Memory B cell (primary cell): ENCODE results near the gene POLR2C.
A peak's percentile ranks its signal among the peaks of the same experiment; 100 is the strongest.

ENCODE experiments used
- ATAC-seq: fragments of 150-1000 bp; cut with Tn5 transposase; 2 replicates; pipeline ENCODE4 v1.10.0; 2021; ENCODE audit warnings: low read depth, mild to moderate bottlenecking, moderate library complexity
- DNase-seq, 2 donors: peaks; one replicate each; pipeline ENCODE4 v3.0.0; 2022; ENCODE audit warnings: low spot score in 2 of 2
- H3K27ac Mint-ChIP-seq: one replicate; pipeline ENCODE4 v1.8.0; 2022; ENCODE audit warnings: mild to moderate bottlenecking, moderate library complexity, mixed read lengths
- H3K27me3 Mint-ChIP-seq: one replicate; pipeline ENCODE4 v1.8.0; 2022; ENCODE audit warnings: mixed read lengths
- H3K36me3 Mint-ChIP-seq: one replicate; pipeline ENCODE4 v1.8.0; 2022; ENCODE audit warnings: mild to moderate bottlenecking, mixed read lengths
- H3K4me1 Mint-ChIP-seq: one replicate; pipeline ENCODE4 v1.8.0; 2022; ENCODE audit warnings: mixed read lengths
- H3K4me3 Mint-ChIP-seq: one replicate; pipeline ENCODE4 v1.8.0; 2022; ENCODE audit warnings: mild to moderate bottlenecking, moderate library complexity, mixed read lengths
- H3K9me3 Mint-ChIP-seq: one replicate; pipeline ENCODE4 v1.8.0; 2022; ENCODE audit warnings: mixed read lengths

Gene POLR2C

DNA sequence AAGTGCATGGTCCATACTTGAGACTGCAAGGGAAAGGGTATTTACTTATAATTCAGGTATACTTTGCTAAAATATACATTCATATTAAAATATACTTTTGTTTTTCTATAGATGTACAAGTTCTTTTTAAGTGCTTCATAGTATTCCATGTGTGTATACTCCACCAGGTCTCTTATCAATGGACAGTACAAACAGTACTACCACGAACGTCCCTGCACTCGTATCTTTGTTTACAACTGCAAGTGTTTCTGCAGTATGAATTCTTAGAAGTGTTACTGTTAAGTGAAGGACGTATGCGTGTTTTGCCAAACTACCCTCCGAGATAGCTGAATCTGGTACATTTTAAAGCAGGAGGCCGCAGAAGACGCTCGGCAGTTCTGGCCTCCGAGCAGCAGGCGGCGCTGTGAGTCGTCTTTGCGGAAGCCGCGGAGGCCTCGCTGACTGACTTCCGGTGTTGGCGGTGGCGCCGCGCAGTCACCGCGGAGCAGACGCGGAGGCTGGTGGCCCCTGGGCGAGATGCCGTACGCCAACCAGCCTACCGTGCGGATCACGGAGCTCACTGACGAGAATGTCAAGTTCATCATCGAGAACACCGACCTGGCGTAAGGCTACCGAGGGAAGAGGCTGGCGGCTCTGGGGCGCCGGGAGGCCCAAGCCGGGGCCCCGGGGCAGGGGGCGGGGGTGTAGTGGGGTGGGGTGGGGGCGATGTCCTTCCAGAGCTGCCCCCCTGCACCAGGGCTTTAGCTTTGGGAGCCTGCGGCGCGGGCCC is at the start of gene POLR2C:
Gene POLR2C (plus strand): TSS at position 471 of the 769 bp plus-strand sequence. CDS start 46 bp downstream, at position 517.
- Mint-ChIP-seq H3K27me3 (no peaks in the 10 kb centered on the region), H3K4me1 (peaks cover 13% of the 10 kb centered on the region), H3K4me3 (peak within 1 kb of the TSS; percentile 100), H3K27ac (peak within 1 kb of the TSS; percentile 94), H3K36me3 (peaks cover 17% of the 10 kb centered on the region), H3K9me3 (no peaks in the 10 kb centered on the region)
- DNase-seq, result peak; percentile 94 to 97
- peak; percentile 97 for ATAC-seq

GRCh38 chr16:57413301-57413730 is 49.2 kb upstream of the POLR2C start:
- H3K27me3 Mint-ChIP-seq, result no peaks in the 10 kb centered on the region
- ATAC-seq (peak; percentile 96), DNase-seq (peak; percentile 58 to 75)
- peak overlapping the region; percentile 2 for H3K4me3 Mint-ChIP-seq
- H3K36me3 Mint-ChIP-seq, result no peaks in the 10 kb centered on the region
- peak overlapping the region; percentile 31 for H3K27ac Mint-ChIP-seq
- H3K4me1 Mint-ChIP-seq, result peaks cover 39% of the 10 kb centered on the region
- no peaks in the 10 kb centered on the region for H3K9me3 Mint-ChIP-seq

DNA sequence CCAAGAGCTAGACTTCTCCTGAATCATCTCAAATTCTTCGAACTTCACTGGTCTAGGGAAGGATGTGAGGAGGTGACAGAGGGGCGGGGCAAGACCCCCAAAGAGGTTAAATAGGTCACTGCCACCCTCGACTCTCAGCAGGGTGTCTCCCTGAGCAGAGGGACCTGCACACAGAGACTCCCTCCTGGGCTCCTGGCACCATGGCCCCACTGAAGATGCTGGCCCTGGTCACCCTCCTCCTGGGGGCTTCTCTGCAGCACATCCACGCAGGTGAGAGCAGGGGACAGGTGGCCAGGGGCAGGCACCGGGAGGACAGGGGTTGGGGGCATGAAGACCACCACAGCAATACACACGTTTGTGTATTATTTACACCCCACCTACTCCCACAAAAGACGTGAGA is 48.7 kb upstream of the POLR2C start:
- H3K36me3 Mint-ChIP-seq, result no peaks in the 10 kb centered on the region
- H3K27me3 Mint-ChIP-seq, result no peaks in the 10 kb centered on the region
- H3K4me3 Mint-ChIP-seq, result peak overlapping the region; percentile 2
- ATAC-seq (peak; percentile 14), DNase-seq (no peak)
- peak overlapping the region; percentile 31 for H3K27ac Mint-ChIP-seq
- H3K4me1 Mint-ChIP-seq, result peaks cover 41% of the 10 kb centered on the region
- no peaks in the 10 kb centered on the region for H3K9me3 Mint-ChIP-seq

DNA sequence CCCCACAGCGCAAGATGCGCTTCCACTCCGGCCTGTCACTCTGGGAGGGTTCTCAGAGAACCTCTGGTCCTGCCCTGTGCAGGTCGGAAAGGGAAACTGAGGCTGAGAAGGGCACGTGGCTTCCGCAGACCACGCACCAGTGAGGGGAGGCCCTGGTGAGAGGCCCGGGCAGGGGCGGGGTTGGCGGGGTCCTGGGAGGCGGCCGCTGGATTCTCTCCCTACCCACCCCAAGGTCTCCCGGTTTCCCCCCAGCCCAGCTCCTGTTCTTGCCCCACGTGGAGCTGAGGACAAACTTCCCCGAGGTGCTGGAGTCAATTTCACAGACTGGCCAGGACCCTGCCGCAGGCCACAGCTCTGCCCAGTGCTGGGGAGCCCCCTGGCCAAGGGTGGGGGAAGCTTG is 46.4 kb upstream of the POLR2C start:
- ATAC-seq, result no peak
- H3K4me1 Mint-ChIP-seq, result peaks cover 38% of the 10 kb centered on the region
- H3K4me3 Mint-ChIP-seq, result no peak overlapping the region
- H3K36me3 Mint-ChIP-seq, result no peaks in the 10 kb centered on the region
- DNase-seq, result no peak
- H3K9me3 Mint-ChIP-seq, result no peaks in the 10 kb centered on the region
- H3K27ac Mint-ChIP-seq, result peak overlapping the region; percentile 83
- no peaks in the 10 kb centered on the region for H3K27me3 Mint-ChIP-seq

DNA sequence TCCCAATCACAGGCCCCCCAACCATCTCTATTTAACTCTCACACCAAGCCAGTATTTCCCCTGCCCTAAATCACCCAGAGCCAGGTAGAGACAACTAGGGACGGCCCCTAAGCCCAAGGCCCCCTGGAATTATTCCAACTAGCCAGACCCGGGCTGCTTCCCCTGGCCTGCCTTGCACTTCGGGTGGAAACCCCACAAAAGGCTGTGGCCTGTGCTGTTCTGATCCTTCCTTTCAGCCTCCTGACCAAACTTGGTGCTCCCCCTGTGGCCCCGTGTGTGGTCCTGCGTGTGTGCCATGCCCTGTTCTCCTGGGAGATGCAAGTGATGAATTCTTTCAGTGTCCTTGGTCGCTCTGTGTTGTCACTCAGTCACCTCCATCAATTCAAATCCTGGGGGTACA is 43.0 kb upstream of the POLR2C start:
- no peak overlapping the region for H3K27ac Mint-ChIP-seq
- H3K9me3 Mint-ChIP-seq, result no peaks in the 10 kb centered on the region
- no peaks in the 10 kb centered on the region for H3K36me3 Mint-ChIP-seq
- no peak overlapping the region for H3K4me3 Mint-ChIP-seq
- DNase-seq (no peak), ATAC-seq (no peak)
- H3K27me3 Mint-ChIP-seq, result no peaks in the 10 kb centered on the region
- H3K4me1 Mint-ChIP-seq, result peaks cover 27% of the 10 kb centered on the region

GRCh38 chr16:57422026-57422944 is 40.2 kb upstream of the POLR2C start:
- Mint-ChIP-seq H3K36me3 (peaks cover 2% of the 10 kb centered on the region), H3K27me3 (no peaks in the 10 kb centered on the region), H3K27ac (peak overlapping the region; percentile 40), H3K4me1 (peaks cover 14% of the 10 kb centered on the region), H3K4me3 (no peak overlapping the region), H3K9me3 (no peaks in the 10 kb centered on the region)
- no peak for ATAC-seq
- no peak for DNase-seq

DNA sequence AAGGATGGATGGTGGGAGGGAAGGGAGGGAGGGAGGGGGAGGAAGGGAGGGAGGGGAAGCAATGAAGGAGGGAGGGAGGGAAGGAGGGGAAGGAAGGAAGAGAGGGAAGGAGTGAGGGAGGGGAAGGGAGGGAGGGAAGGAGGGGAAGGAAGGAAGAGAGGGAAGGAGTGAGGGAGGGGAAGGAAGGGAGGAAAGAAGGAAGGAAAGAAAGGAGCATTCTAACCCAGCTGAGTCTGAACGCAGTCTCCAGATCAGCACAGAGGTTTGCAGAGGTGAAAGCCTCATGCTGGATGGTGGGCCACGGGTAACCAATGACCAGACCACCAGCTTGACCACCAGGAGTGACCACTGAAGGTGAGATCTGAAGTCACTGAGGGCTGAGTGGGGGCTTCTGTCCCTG is 39.3 kb upstream of the POLR2C start:
- Mint-ChIP-seq H3K27me3 (no peaks in the 10 kb centered on the region), H3K36me3 (peaks cover 8% of the 10 kb centered on the region), H3K9me3 (no peaks in the 10 kb centered on the region), H3K4me3 (no peak overlapping the region), H3K4me1 (peaks cover 11% of the 10 kb centered on the region), H3K27ac (no peak overlapping the region)
- DNase-seq (no peak), ATAC-seq (no peak)

- Mint-ChIP-seq H3K36me3 (peaks cover 18% of the 10 kb centered on the region), H3K4me3 (no peak overlapping the region), H3K9me3 (no peaks in the 10 kb centered on the region), H3K27ac (no peak overlapping the region), H3K4me1 (peaks cover 4% of the 10 kb centered on the region), H3K27me3 (no peaks in the 10 kb centered on the region)
- DNase-seq (no peak), ATAC-seq (no peak)
Observed at GRCh38 chr16:57424583-57424982, 37.9 kb upstream of the POLR2C start.

- H3K4me3 Mint-ChIP-seq, result no peak overlapping the region
- ATAC-seq, result no peak
- no peak for DNase-seq
- H3K9me3 Mint-ChIP-seq, result no peaks in the 10 kb centered on the region
- H3K36me3 Mint-ChIP-seq, result peaks cover 32% of the 10 kb centered on the region
- H3K27ac Mint-ChIP-seq, result no peak overlapping the region
- peaks cover 3% of the 10 kb centered on the region for H3K4me1 Mint-ChIP-seq
- H3K27me3 Mint-ChIP-seq, result no peaks in the 10 kb centered on the region
Observed at GRCh38 chr16:57426356-57426755, 36.1 kb upstream of the POLR2C start.

DNA sequence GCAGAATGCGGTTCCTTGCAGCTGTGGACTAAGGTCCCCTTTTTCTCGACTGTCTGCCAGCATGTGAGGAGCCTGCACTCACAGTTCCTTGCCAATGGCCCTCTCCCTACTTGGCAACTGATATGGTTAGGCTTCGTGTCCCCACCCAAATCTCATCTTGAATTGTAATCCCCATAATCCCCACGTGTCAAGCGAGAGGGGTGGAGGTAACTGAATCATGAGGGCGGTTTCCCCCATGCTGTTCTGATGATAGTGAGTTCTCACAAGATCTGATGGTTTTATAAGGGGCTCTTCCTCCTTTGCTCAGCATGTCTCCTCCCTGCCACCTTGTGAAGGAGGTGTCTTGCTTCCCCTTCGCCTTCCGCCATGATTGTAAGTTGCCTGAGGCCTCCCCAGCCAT is 35.2 kb upstream of the POLR2C start:
- Mint-ChIP-seq H3K36me3 (peaks cover 35% of the 10 kb centered on the region), H3K27ac (no peak overlapping the region)
- ATAC-seq, result no peak

GRCh38 chr16:57427824-57428223 is 34.7 kb upstream of the POLR2C start:
- DNase-seq, result no peak
- no peak for ATAC-seq
- H3K27me3 Mint-ChIP-seq, result no peaks in the 10 kb centered on the region
- H3K9me3 Mint-ChIP-seq, result no peaks in the 10 kb centered on the region
- no peak overlapping the region for H3K27ac Mint-ChIP-seq
- H3K4me3 Mint-ChIP-seq, result no peak overlapping the region
- H3K36me3 Mint-ChIP-seq, result peaks cover 36% of the 10 kb centered on the region
- H3K4me1 Mint-ChIP-seq, result no peaks in the 10 kb centered on the region

More for the DNA sequence above, 35.2 kb upstream of the POLR2C start:
- no peaks in the 10 kb centered on the region for H3K9me3 Mint-ChIP-seq
- H3K27me3 Mint-ChIP-seq, result no peaks in the 10 kb centered on the region
- no peak for DNase-seq
- H3K4me3 Mint-ChIP-seq, result no peak overlapping the region
- peaks cover 2% of the 10 kb centered on the region for H3K4me1 Mint-ChIP-seq

- DNase-seq, result no peak
- Mint-ChIP-seq H3K27me3 (no peaks in the 10 kb centered on the region), H3K4me1 (no peaks in the 10 kb centered on the region), H3K36me3 (peaks cover 50% of the 10 kb centered on the region), H3K9me3 (no peaks in the 10 kb centered on the region), H3K4me3 (no peak overlapping the region), H3K27ac (no peak overlapping the region)
- no peak for ATAC-seq
Observed at GRCh38 chr16:57430955-57431354, 31.5 kb upstream of the POLR2C start.

DNA sequence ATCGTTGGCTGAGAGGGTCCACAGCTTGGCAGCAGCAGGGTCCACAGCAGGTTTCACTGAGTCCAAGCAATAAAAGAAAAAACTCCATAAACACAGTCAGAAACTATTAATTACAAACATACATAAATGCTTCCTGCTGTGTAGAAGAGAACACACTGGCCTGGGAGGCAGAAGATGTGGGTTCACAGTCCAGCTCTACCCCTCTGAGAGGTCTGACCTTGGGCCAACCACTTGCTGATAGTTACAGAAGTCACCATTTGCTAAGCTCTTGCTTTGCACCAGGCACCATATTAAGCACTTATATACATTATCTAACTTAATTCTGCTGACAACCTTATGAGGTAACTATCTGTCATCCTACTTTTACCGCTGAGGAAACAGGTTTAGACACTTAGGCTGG is 30.0 kb upstream of the POLR2C start:
- no peak overlapping the region for H3K4me3 Mint-ChIP-seq
- no peak for DNase-seq
- ATAC-seq, result no peak
- no peak overlapping the region for H3K27ac Mint-ChIP-seq
- peaks cover 48% of the 10 kb centered on the region for H3K36me3 Mint-ChIP-seq
- H3K9me3 Mint-ChIP-seq, result no peaks in the 10 kb centered on the region
- H3K27me3 Mint-ChIP-seq, result no peaks in the 10 kb centered on the region
- no peaks in the 10 kb centered on the region for H3K4me1 Mint-ChIP-seq

DNA sequence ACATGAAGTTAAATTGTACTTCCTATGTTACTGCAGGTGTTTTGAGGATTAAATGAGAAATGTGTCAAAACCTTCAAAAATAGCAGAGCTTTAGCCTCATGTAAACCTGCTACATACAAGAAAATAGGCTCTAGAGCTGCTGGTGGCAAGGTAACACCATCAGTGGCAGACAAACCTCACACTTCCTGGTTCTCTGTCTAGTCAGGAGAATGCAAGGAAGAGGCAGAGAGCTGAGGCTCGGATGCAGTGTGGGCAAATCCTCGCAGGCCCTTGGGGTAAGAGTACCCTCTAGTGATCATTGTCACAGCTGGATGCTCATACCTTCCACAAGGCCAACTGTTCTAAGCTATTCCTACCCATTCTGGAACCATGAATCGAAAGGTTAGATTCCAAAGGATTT is 29.5 kb upstream of the POLR2C start:
- no peaks in the 10 kb centered on the region for H3K27me3 Mint-ChIP-seq
- no peaks in the 10 kb centered on the region for H3K4me1 Mint-ChIP-seq
- no peak overlapping the region for H3K27ac Mint-ChIP-seq
- ATAC-seq (no peak), DNase-seq (no peak)
- H3K4me3 Mint-ChIP-seq, result no peak overlapping the region
- no peaks in the 10 kb centered on the region for H3K9me3 Mint-ChIP-seq
- peaks cover 44% of the 10 kb centered on the region for H3K36me3 Mint-ChIP-seq
